Duodenal mucosa (tissue), 2 donors: ENCODE results near the gene SDR39U1.

Experiments used
- H3K27ac ChIP-seq: one replicate; pipeline ENCODE4 v1.7.0; 2013; ENCODE audit warnings: low read depth, low read length
- H3K27me3 ChIP-seq, 2 donors: one replicate each; pipeline ENCODE4 v1.7.0; 2013; ENCODE audit warnings: low read length in 2 of 2, control low read depth in 1 of 2; ENCODE audit not compliant: insufficient read depth in 2 of 2, control insufficient read depth in 1 of 2
- H3K36me3 ChIP-seq, 2 donors: one replicate each; pipeline ENCODE4 v1.7.0; 2013; ENCODE audit warnings: low read length in 2 of 2, control low read depth in 1 of 2; ENCODE audit not compliant: insufficient read depth in 2 of 2, control insufficient read depth in 1 of 2
- H3K4me1 ChIP-seq, 2 donors: one replicate each; pipeline ENCODE4 v1.7.0; 2013; ENCODE audit warnings: low read length in 2 of 2, control low read depth in 1 of 2; ENCODE audit not compliant: insufficient read depth in 2 of 2, control insufficient read depth in 1 of 2
- H3K4me3 ChIP-seq, 2 donors: one replicate each; pipeline ENCODE4 v1.7.0; 2013; ENCODE audit warnings: low read length in 2 of 2, low read depth in 1 of 2
- H3K9ac ChIP-seq, 2 donors: one replicate each; pipeline ENCODE4 v1.7.0; 2013; ENCODE audit warnings: low read length in 2 of 2, low read depth in 1 of 2
- H3K9me3 ChIP-seq, 2 donors: one replicate each; pipeline ENCODE4 v1.7.0; 2013; ENCODE audit warnings: low read length in 2 of 2, control low read depth in 1 of 2; ENCODE audit not compliant: control insufficient read depth in 1 of 2

The SDR39U1 gene

GRCh38 chr14:24398293-24398652, 44.3 kb downstream of the SDR39U1 start:
- no peak overlapping the region for H3K27ac ChIP-seq

GRCh38 chr14:24397639-24398292, 44.8 kb downstream of the SDR39U1 start:
- peak overlapping the region; percentile 12 to 47 for H3K9ac ChIP-seq
- peak overlapping the region in 1 of 2 donors; percentile 28 for H3K4me3 ChIP-seq
- H3K9me3 ChIP-seq = no peaks in the 10 kb centered on the region
- H3K36me3 ChIP-seq = no peaks in the 10 kb centered on the region
- no peak overlapping the region for H3K27ac ChIP-seq
- no peaks in the 10 kb centered on the region for H3K27me3 ChIP-seq
- peaks cover 24 to 31% of the 10 kb centered on the region in 2 donors for H3K4me1 ChIP-seq

More at GRCh38 chr14:24398293-24398652, 44.3 kb downstream of the SDR39U1 start:
- Histone ChIP-seq H3K9me3 (no peaks in the 10 kb centered on the region), H3K9ac (peak overlapping the region; percentile 12 to 47), H3K27me3 (no peaks in the 10 kb centered on the region), H3K4me3 (peak overlapping the region in 1 of 2 donors; percentile 28), H3K36me3 (no peaks in the 10 kb centered on the region), H3K4me1 (peaks cover 24 to 29% of the 10 kb centered on the region in 2 donors)

GRCh38 chr14:24395609-24396582, 46.7 kb downstream of the SDR39U1 start:
- H3K9ac ChIP-seq = no peak overlapping the region
- peaks cover 13 to 32% of the 10 kb centered on the region in 2 donors for H3K4me1 ChIP-seq
- no peak overlapping the region for H3K4me3 ChIP-seq
- no peaks in the 10 kb centered on the region for H3K9me3 ChIP-seq
- H3K27ac ChIP-seq = no peak overlapping the region
- H3K27me3 ChIP-seq = no peaks in the 10 kb centered on the region
- H3K36me3 ChIP-seq = no peaks in the 10 kb centered on the region

GRCh38 chr14:24394275-24394674, 48.3 kb downstream of the SDR39U1 start:
- no peak overlapping the region for H3K9ac ChIP-seq
- H3K27ac ChIP-seq = no peak overlapping the region
- no peaks in the 10 kb centered on the region for H3K9me3 ChIP-seq
- H3K27me3 ChIP-seq = no peaks in the 10 kb centered on the region
- H3K4me1 ChIP-seq = peaks cover under 1 to 17% of the 10 kb centered on the region in 2 donors
- H3K36me3 ChIP-seq = no peaks in the 10 kb centered on the region
- H3K4me3 ChIP-seq = no peak overlapping the region

- Histone ChIP-seq H3K9me3 (no peaks in the 10 kb centered on the region), H3K27ac (no peak overlapping the region), H3K27me3 (no peaks in the 10 kb centered on the region), H3K36me3 (no peaks in the 10 kb centered on the region), H3K4me1 (peaks cover 0 to 7% of the 10 kb centered on the region in 2 donors), H3K9ac (no peak overlapping the region), H3K4me3 (no peak overlapping the region)
These were observed 50.1 kb downstream of the SDR39U1 start for GRCh38 chr14:24392325-24393091.

GRCh38 chr14:24390701-24391468, 51.7 kb downstream of the SDR39U1 start:
- H3K4me1 ChIP-seq = peaks cover 5 to 7% of the 10 kb centered on the region in 2 donors
- H3K27me3 ChIP-seq = no peaks in the 10 kb centered on the region
- no peak overlapping the region for H3K9ac ChIP-seq
- no peaks in the 10 kb centered on the region for H3K36me3 ChIP-seq
- H3K4me3 ChIP-seq = no peak overlapping the region
- no peak overlapping the region for H3K27ac ChIP-seq
- H3K9me3 ChIP-seq = no peaks in the 10 kb centered on the region
